Left lobe of liver (tissue), 2 donors: ENCODE data around the gene CFAP251. TPM values are rescaled to one million over a fixed set of nuclear protein-coding genes. Genes with fewer than 3 reads are reported as not detected.

ENCODE experiments used
- ATAC-seq: fragments of 200-7000 bp; cut with Tn5 transposase; one replicate; pipeline ENCODE4 v1.9.1; 2020; ENCODE audit warnings: mild to moderate bottlenecking, moderate library complexity
- DNase-seq: peaks from one replicate; pipeline ENCODE4 v3.0.0-alpha.2; 2020; ENCODE audit warnings: low spot score
- total RNA-seq: library from RNA; stranded (reverse); gene quantifications from one replicate; pipeline ENCODE4 v1.2.1, GENCODE V29; 2021
- donor health status: DM: no; HTN: no; CAD: no; lungs with moderate emphysema.
- donor health status: DM: no; HTN: yes; CAD: no.

Gene CFAP251
- total RNA-seq, 1 donor from 2014 or later: 2.2 TPM

DNA sequence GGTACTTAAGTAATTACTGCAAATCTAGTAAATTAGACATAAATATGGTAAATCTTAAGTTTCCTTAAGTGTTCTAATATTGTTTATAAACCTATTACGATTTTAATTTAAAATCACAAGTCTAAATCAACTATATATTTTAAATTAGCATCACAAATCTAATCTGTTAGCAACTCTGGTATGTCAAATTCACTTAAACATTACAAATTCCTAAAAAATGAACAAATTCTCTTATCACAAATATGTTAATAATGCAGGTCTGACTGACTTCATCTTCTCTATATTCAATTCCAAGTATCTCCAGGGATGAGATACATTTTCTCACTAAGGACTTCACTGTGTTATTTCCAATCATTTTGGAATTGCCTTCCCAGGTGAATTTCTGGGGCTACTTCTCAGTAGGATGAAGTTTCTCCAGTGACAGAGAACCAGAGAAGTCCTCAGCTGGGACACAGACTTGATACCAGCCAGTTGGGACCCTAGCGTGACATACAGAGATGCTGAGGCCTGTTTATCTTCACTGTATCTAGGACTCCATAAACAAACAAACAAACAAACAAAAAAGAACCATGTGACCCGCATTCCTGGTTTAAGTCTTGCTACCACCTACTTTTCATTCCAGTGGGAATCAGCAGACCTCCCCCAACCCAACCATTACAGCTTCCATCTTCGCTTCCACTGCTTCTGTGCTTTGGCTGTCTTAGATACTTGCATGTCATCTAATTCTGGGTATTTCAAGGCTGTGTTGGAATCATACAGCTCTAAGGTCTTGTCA lies 21.8 kb downstream of the CFAP251 start:
- DNase-seq (no peak), ATAC-seq (no peak)

GRCh38 chr12:121942145-121942718 lies 23.8 kb downstream of the CFAP251 start:
- DNase-seq: no peak
- no peak for ATAC-seq

DNA sequence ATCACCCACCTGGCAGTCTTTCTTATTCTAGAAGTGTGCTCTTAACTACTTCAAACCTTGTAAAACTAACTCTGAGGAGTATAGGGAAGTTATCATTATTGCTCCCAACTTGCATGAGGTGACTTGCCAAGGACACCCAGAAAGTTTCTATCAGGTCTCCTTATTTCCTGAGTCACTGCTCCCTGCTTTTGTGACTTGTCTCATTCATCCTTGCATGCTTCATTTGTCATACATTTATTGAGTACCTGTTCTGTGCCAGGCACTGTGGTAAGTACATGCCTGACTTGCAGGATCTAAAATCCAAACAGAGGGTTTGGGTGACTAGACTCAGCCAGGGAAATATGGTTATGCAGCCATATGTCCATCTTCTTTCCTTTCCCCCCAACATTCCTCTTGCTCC lies 25.5 kb downstream of the CFAP251 start:
- ATAC-seq: no peak
- no peak for DNase-seq

GRCh38 chr12:121946313-121947025 lies 28.1 kb downstream of the CFAP251 start:
- DNase-seq (no peak), ATAC-seq (no peak)

- ATAC-seq: no peak
Measured at GRCh38 chr12:121947981-121948380, 29.6 kb downstream of the CFAP251 start.

GRCh38 chr12:121949648-121950397 lies 31.4 kb downstream of the CFAP251 start:
- no peak for DNase-seq
- no peak for ATAC-seq

More at GRCh38 chr12:121947981-121948380, 29.6 kb downstream of the CFAP251 start:
- DNase-seq: no peak

DNA sequence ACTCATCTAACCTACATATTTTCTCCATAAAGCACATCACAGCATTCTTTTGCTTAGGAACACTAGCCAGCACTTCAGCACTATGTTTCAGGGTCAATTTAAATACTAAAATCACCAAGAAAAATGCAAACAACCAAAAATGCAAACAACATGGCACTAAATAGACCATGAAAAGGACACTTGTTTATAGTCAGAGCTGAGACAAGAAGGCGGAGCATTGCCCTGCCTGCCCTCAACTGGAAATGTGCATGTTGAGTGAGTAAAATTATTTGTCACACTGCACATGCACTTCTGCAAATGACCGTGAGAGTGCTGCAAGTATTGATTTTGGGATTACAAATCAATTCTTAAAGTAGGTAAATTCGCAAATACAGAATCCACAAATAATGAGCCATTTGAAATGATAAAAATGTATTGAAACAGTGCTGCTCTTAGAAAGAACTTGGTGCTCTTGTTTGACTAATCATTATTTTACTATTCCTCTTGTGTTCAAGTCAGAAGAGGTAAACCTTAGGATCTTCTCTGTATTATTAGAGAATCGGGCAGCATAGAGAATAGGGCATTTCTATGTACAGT lies 34.8 kb downstream of the CFAP251 start:
- DNase-seq (no peak), ATAC-seq (no peak)

DNA sequence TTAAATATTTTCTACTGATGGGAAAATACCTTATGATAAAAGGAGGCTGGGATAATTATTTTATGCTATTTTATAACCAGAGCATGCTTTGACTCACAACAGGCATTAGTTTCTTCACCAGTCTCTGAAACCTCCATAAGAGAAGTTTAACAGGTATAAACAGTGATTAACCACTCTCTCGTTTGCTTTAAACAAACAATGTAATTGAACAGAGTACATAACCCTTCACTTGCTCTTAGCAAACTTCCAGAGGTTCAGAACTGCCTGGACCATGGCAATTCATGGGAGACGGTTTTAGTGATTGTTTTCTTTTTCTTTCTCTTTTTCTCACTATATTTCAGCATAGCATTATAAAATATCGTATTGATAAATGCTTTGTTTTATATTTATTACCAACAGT lies 35.3 kb downstream of the CFAP251 start:
- no peak for ATAC-seq
- DNase-seq: no peak

GRCh38 chr12:121955258-121956237 lies 37.2 kb downstream of the CFAP251 start:
- DNase-seq (no peak), ATAC-seq (peak; percentile 69)

DNA sequence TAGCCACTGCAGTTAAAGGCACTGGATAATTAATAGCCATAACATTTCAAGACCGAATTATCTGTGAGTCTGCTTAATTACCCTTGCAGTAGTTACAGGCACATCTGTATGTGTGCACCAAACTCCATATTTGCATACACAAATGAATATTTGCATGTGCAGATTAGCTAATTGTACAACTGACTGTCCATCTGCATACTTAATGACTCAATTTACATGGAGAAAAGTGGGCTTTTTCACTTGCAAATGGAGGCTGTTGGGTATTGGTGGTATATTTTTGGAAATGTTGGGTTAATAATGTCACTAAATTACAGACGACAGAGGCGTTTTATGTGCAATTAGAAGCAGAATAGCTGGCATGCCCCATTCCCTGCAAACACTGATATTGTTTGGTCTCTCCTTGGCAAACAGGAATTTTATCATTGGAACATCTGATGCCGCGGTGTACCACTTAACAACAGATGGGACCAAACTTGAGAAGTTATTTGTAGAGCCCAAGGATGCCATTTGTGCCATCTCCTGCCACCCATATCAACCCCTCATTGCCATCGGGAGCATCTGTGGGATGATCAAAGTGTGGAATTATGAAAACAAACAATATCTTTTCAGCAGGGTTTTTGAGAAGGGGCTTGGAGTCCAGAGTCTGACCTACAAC lies 39.6 kb downstream of the CFAP251 start:
- ATAC-seq (no peak), DNase-seq (no peak)

DNA sequence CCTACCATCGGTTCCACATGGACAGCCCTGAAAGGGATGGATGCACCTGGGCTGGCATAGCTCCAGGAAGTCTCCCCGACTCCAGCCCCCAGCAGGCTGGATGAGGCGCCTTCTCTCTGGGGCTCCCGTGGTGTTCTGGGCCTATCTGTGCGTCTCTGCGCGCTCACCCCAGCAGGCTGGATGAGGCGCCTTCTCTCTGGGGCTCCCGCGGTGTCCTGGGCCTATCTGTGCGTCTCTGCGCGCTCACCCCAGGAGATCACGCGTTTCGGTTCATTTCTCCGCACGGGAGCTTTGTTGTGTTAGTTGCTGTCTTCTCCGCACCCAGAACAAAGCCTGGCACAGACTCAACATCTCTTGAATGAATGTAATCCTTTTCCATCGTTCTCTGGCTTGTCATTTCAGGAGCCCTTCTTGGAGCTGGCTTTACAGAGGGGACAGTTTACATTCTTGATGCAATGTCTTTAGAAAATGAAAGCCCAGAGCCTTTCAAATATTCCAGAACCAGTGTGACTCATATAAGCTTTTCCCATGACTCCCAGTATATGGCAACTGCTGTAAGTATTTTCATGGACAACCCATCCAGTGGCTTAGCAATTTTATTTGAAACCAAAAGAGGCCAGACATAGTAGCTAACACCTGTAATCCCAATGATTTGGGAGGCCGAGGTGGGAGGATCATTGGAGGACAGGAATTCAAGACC lies 40.3 kb downstream of the CFAP251 start:
- ATAC-seq: no peak

DNA sequence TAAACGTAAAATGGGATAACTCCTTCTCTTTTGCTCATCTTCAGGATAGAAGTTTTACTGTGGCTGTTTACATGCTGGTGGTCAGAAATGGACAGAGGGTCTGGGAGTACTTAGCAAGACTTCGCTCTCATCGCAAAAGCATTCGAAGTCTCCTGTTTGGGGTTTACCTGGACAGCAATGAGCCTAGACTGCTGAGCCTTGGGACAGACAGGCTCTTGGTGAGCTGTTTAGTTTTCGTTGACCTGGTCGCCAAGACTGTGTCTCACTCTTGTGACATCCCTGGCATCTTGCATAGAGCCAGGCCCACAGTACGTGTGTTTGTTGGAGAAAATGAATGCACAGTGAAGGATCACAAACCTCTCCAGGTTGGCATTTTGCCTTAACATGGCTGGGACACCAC lies 42.1 kb downstream of the CFAP251 start:
- no peak for ATAC-seq
- DNase-seq: no peak

More for the DNA sequence above, 40.3 kb downstream of the CFAP251 start:
- no peak for DNase-seq

- DNase-seq (no peak), ATAC-seq (no peak)
Measured at GRCh38 chr12:121961195-121961879, 42.9 kb downstream of the CFAP251 start.

DNA sequence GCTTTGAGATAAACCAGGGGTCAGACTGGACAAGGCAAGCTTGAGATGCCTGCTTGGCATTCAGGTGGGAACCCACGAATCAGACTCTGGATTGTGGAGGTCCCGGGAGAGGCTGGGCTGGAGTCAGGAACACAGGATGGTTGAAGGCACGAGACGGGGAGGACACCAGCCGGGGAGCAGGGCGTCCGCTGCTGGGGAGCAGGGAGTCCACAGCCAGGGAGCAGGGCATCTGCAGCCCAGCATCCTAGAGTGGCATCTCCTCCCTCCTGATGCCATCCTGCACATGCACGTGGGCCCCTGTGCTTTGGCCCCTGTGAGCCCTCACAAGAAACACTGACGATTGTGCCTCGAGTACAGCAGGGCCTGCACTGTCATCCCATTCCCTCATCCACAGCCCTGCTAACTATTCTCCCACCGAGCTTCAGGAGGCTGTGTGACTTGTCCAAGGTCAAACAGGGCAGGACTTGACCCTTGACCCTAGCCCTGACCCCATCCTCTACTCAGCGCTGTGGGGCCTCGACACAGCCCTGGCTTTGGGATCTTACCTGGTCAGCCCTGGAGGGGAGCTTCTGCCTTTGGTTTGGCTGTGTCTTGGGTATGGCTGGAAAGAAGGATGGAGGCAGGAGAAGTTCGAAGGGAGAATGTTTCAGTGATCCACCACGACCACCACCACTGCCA lies 45.1 kb downstream of the CFAP251 start:
- ATAC-seq (no peak), DNase-seq (no peak)

DNA sequence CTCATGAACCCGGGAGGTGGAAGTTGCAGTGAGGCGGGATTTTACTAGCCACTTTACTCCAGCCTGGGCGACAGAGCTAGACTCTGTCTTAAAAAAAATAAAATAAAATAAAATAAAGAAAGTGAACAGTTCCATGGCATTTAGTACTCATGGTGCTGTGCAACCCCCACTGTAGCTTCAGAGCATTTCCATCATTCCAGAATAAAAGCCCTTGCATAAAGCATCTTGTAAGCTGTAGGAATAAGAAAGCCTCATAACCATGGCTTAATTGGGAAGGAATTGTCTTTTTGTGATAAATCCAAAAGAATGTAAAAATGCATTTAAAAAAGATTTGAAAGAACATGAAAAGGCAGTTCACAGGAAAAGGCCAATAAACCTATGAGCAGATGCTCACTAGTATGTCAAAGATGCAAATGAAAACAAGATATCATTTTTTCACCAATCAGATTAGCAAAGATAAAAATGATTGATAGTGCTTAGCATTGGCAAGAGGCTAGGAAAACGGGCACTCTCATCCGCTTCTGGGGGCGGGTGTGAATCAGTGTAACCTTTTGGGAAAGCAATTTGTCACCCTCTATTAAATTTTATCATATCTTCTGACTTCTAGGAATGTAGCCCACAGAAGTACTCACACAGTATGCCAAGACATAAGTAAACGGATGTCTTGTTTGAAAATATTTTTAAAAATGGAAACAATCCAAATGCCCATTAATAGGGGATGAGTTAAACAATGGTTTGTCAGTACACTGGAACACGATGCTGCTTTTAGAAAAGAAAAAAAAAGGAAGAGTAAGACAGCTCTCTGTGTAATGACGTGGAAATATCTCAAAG lies 46.6 kb downstream of the CFAP251 start:
- ATAC-seq (no peak), DNase-seq (no peak)

GRCh38 chr12:121966959-121967358 lies 48.6 kb downstream of the CFAP251 start:
- DNase-seq (no peak), ATAC-seq (no peak)

- ATAC-seq (no peak), DNase-seq (no peak)
Measured at GRCh38 chr12:121968876-121969275, 50.5 kb downstream of the CFAP251 start.
